Astrocyte (in vitro differentiated cells and primary cell): ENCODE measurements around the gene DLX1. TPM values are rescaled to one million over a fixed set of nuclear protein-coding genes. Genes with fewer than 3 reads are reported as not detected.
"Not testable (repeated sequence)": the region's sequence is repeated elsewhere in the genome, so short reads cannot be mapped to it uniquely, and the experiment has no call there.

Source experiments
- DNase-seq: peaks from one replicate; pipeline ENCODE4 v3.0.0-alpha.2; 2010; ENCODE audit warnings: low read depth
- FAIRE-seq: peaks from 2 replicates; lab custom pipeline; 2011; peaks lifted over from hg19 to GRCh38; lab: Jason Lieb, UNC
- H2AFZ ChIP-seq: 2 replicates; pipeline ENCODE4 v1.6.0; 2012; ENCODE audit warnings: low read depth, low read length, inconsistent platforms
- H3K27ac ChIP-seq: 2 replicates; pipeline ENCODE4 v1.5.1; 2011; ENCODE audit warnings: low read depth, low read length, inconsistent platforms
- H3K27me3 ChIP-seq: 2 replicates; pipeline ENCODE4 v1.6.0; 2011; ENCODE audit warnings: low read length, inconsistent platforms; ENCODE audit not compliant: insufficient read depth
- H3K36me3 ChIP-seq: 2 replicates; pipeline ENCODE4 v1.5.1; 2011; ENCODE audit warnings: low read length, inconsistent platforms; ENCODE audit not compliant: insufficient read depth
- H3K4me1 ChIP-seq: 2 replicates; pipeline ENCODE4 v1.5.1; 2011; ENCODE audit warnings: low read length, inconsistent platforms; ENCODE audit not compliant: insufficient read depth
- H3K4me2 ChIP-seq: 2 replicates; pipeline ENCODE4 v1.6.0; 2012; ENCODE audit warnings: low read length, inconsistent platforms
- H3K4me3 ChIP-seq: 2 replicates; pipeline ENCODE4 v1.5.1; 2011; ENCODE audit warnings: low read depth, mild to moderate bottlenecking, low read length, inconsistent platforms; ENCODE audit not compliant: insufficient read depth
- H3K79me2 ChIP-seq: 2 replicates; pipeline ENCODE4 v1.6.0; 2012; ENCODE audit warnings: mild to moderate bottlenecking, low read length, inconsistent platforms; ENCODE audit not compliant: insufficient read depth
- H3K9ac ChIP-seq: 2 replicates; pipeline ENCODE4 v1.6.0; 2012; ENCODE audit warnings: mild to moderate bottlenecking, low read length, inconsistent platforms
- H3K9me3 ChIP-seq: 2 replicates; pipeline ENCODE4 v1.5.1; 2012; ENCODE audit warnings: low read depth, mild to moderate bottlenecking, low read length, inconsistent platforms; ENCODE audit not compliant: insufficient read depth
- H4K20me1 ChIP-seq: 2 replicates; pipeline ENCODE4 v1.6.0; 2012; ENCODE audit warnings: low read length, inconsistent platforms; ENCODE audit not compliant: insufficient read depth
- H3K27ac Mint-ChIP-seq: one replicate; pipeline ENCODE4 v1.8.0; 2021; ENCODE audit warnings: mild to moderate bottlenecking, mixed read lengths; ENCODE audit not compliant: unreplicated experiment
- H3K27me3 Mint-ChIP-seq: one replicate; pipeline ENCODE4 v1.8.0; 2021; ENCODE audit warnings: low read depth, mixed read lengths; ENCODE audit not compliant: unreplicated experiment
- H3K36me3 Mint-ChIP-seq: one replicate; pipeline ENCODE4 v1.8.0; 2021; ENCODE audit warnings: low read depth, mixed read lengths; ENCODE audit not compliant: unreplicated experiment
- H3K4me1 Mint-ChIP-seq: one replicate; pipeline ENCODE4 v1.8.0; 2021; ENCODE audit warnings: low read depth, mixed read lengths; ENCODE audit not compliant: unreplicated experiment
- H3K4me3 Mint-ChIP-seq: one replicate; pipeline ENCODE4 v1.8.0; 2021; ENCODE audit warnings: mild to moderate bottlenecking, moderate library complexity, mixed read lengths; ENCODE audit not compliant: unreplicated experiment
- H3K9me3 Mint-ChIP-seq: one replicate; pipeline ENCODE4 v1.8.0; 2021; ENCODE audit warnings: mild to moderate bottlenecking, mixed read lengths; ENCODE audit not compliant: unreplicated experiment
- CTCF ChIP-seq: IDR thresholded peaks from 2 replicates; pipeline ENCODE4 v1.5.1; 2011; ENCODE audit warnings: low read depth, mild to moderate bottlenecking, inconsistent platforms, low read length, moderate library complexity; ENCODE audit not compliant: insufficient read depth
- EZH2 ChIP-seq: IDR thresholded peaks from 2 replicates; pipeline ENCODE4 v1.6.1; 2012; ENCODE audit warnings: mild to moderate bottlenecking, low read length, inconsistent platforms; ENCODE audit not compliant: insufficient read depth
- total RNA-seq: library from RNA; stranded (reverse); gene quantifications from 2 replicates; pipeline ENCODE4 v1.2.1, GENCODE V29; 2021

Gene DLX1
- total RNA-seq, 1 donor from 2014 or later: 0.27 TPM

DNA sequence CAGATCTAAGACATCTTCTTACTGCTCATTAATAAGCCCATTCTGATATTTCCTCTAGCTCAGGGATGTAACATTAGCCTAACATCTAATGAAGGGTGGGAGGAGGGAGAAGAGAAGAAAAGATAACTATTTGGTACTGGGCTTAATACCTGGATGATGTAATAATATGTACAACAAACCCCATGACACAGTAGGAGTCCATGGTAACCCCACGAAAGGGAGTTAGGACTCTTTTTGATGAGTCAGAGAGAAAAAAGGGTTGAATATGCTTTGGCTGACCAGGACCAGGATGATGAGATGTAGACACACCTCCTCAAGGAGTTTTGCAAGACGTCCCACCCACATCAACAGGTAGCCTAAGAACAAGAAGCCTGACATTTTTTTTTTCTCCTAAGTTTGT lies 51.8 kb downstream of the DLX1 start:
- TF ChIP-seq CTCF (no peak), EZH2 (no peak)
- Histone ChIP-seq H4K20me1 (no peaks in the 10 kb centered on the region), H3K9ac (no peak overlapping the region), H3K36me3 (no peaks in the 10 kb centered on the region), H2AFZ (no peak overlapping the region), H3K4me3 (no peak overlapping the region), H3K27me3 (no peaks in the 10 kb centered on the region), H3K4me1 (no peaks in the 10 kb centered on the region), H3K9me3 (no peaks in the 10 kb centered on the region), H3K4me2 (no peak overlapping the region), H3K79me2 (no peaks in the 10 kb centered on the region), H3K27ac (no peak overlapping the region)
- Mint-ChIP-seq H3K9me3 (no peaks in the 10 kb centered on the region), H3K4me3 (no peak overlapping the region), H3K27ac (no peak overlapping the region), H3K36me3 (no peaks in the 10 kb centered on the region), H3K27me3 (no peaks in the 10 kb centered on the region), H3K4me1 (no peaks in the 10 kb centered on the region)
- DNase-seq (no peak), FAIRE-seq (no peak)

- H3K4me2 ChIP-seq: no peak overlapping the region
- no peaks in the 10 kb centered on the region for H4K20me1 ChIP-seq
- Mint-ChIP-seq H3K4me3 (no peak overlapping the region), H3K9me3 (no peaks in the 10 kb centered on the region), H3K27ac (no peak overlapping the region), H3K27me3 (no peaks in the 10 kb centered on the region), H3K4me1 (no peaks in the 10 kb centered on the region), H3K36me3 (no peaks in the 10 kb centered on the region)
- H3K4me1 ChIP-seq: no peaks in the 10 kb centered on the region
- H3K27ac ChIP-seq: no peak overlapping the region
- H3K27me3 ChIP-seq: no peaks in the 10 kb centered on the region
- H2AFZ ChIP-seq: no peak overlapping the region
- H3K79me2 ChIP-seq: no peaks in the 10 kb centered on the region
- H3K36me3 ChIP-seq: no peaks in the 10 kb centered on the region
- DNase-seq (no peak), FAIRE-seq (no peak)
- no peak overlapping the region for H3K9ac ChIP-seq
- no peaks in the 10 kb centered on the region for H3K9me3 ChIP-seq
- H3K4me3 ChIP-seq: no peak overlapping the region
- TF ChIP-seq CTCF: no peak
- no peak for TF ChIP-seq EZH2
These were observed 52.6 kb downstream of the DLX1 start for GRCh38 chr2:172137943-172138342.

DNA sequence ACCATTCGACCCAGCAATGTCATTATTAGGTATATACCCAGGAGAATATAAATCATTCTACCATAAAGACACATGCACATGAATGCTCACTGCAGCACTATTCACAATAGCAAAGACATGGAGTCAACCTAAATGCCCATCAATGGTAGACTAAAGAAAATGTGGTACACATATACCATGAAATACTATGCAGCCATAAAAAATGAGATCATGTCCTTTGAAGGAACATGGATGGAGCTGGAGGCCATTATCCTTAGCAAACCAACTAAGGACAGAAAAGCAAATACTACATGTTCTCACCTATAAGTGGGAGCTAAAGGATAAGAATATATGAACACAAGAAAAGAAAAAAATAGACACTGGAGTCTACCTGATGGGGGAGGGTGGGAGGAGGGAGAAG lies 53.4 kb downstream of the DLX1 start:
- H3K9me3 Mint-ChIP-seq, H3K4me3 ChIP-seq, H3K9ac ChIP-seq, H3K79me2 ChIP-seq, H3K4me2 ChIP-seq, H3K4me3 Mint-ChIP-seq, DNase-seq, H3K27me3 ChIP-seq, H4K20me1 ChIP-seq, H3K36me3 Mint-ChIP-seq, H3K4me1 Mint-ChIP-seq, H3K36me3 ChIP-seq, H3K27me3 Mint-ChIP-seq, FAIRE-seq, H3K27ac ChIP-seq, H3K9me3 ChIP-seq, H3K4me1 ChIP-seq, H3K27ac Mint-ChIP-seq, H2AFZ ChIP-seq: not testable (repeated sequence)

Other genes with a start within 250 kb of the DLX1 start
- gene SLC25A12, start 191.3 kb upstream of the DLX1 start, total RNA-seq: 18.1 and 19.7 TPM in 2 replicates
- gene HAT1, start 163.0 kb upstream of the DLX1 start, total RNA-seq: 28.6 and 29.1 TPM in 2 replicates
- gene METAP1D, start 85.6 kb upstream of the DLX1 start, total RNA-seq: 6.5 and 7.9 TPM in 2 replicates
- gene DLX2, start 17.4 kb downstream of the DLX1 start, total RNA-seq: 2.1 and 2.2 TPM in 2 replicates